Heart right ventricle (tissue), 16 donors: Measurements from ENCODE around the gene CDC14B. TPM values are rescaled to one million over a fixed set of nuclear protein-coding genes. Genes with fewer than 3 reads are reported as not detected.

Experiments
- ATAC-seq, 8 donors: fragments of 200-7000 bp; cut with Tn5 transposase; one replicate each; pipeline ENCODE4 v1.9.1; 2020; ENCODE audit warnings: mild to moderate bottlenecking in 8 of 8, moderate library complexity in 8 of 8, moderate number of reproducible peaks in 1 of 8
- DNase-seq, 2 donors: peaks; one replicate each; pipeline ENCODE4 v3.0.0-alpha.2; 2020
- H3K27ac ChIP-seq, 10 donors: fragments of 200-600 bp; sonication (generic) in 2 of 10; one replicate each; pipeline versions ENCODE4 v1.5.0 to v1.8.0; 2020 to 2022; ENCODE audit warnings: mild to moderate bottlenecking in 3 of 10
- H3K27me3 ChIP-seq, 7 donors: fragments of 200-600 bp; one replicate each; pipeline ENCODE4 v1.8.0; 2021 to 2022; ENCODE audit warnings: mild to moderate bottlenecking in 2 of 7
- H3K36me3 ChIP-seq, 9 donors: fragments of 200-600 bp; sonication (generic) in 1 of 9; one replicate each; pipeline versions ENCODE4 v1.5.0 to v1.8.0; 2020 to 2022; ENCODE audit warnings: mild to moderate bottlenecking in 2 of 9
- H3K4me1 ChIP-seq, 9 donors: fragments of 200-600 bp; sonication (generic) in 1 of 9; one replicate each; pipeline versions ENCODE4 v1.5.0 to v1.8.0; 2020 to 2022; ENCODE audit warnings: mild to moderate bottlenecking in 4 of 9
- H3K4me3 ChIP-seq, 10 donors: fragments of 200-600 bp; sonication (generic) in 2 of 10; one replicate each; pipeline versions ENCODE4 v1.5.0 to v1.8.0; 2020 to 2022; ENCODE audit warnings: mild to moderate bottlenecking in 7 of 10, moderate library complexity in 2 of 10
- H3K9me3 ChIP-seq, 11 donors: fragments of 200-600 bp in 10 of 11; sonication (generic) in 2 of 11; one replicate each; pipeline versions ENCODE4 v1.5.0 to v1.8.0; 2013 to 2022; ENCODE audit warnings: mild to moderate bottlenecking in 2 of 11, control low read depth in 1 of 11, moderate library complexity in 1 of 11
- WGBS, 2 donors: extraction: QIAGEN DNeasy Blood & Tissue Kit; methylation state at CpG; one replicate each; pipeline ENCODE4 v1.1.7; 2013; ENCODE audit warnings: inconsistent platforms in 1 of 2; 5-methylcytosine and 5-hydroxymethylcytosine counted together
- intact Hi-C, 10 donors: fragments of 100-400 bp; cut with DNase I; formaldehyde crosslinking; loops; one replicate each; pipeline versions ENCODE4 v1.11.1 to v1.14.2; 2022
- long read RNA-seq, 3 donors: library from polyadenylated mRNA; unstranded; transcript quantifications; one replicate each; pipeline ENCODE4 v2.0.0, GENCODE V29; 2020 to 2021
- polyA plus RNA-seq, 2 donors: library from polyadenylated mRNA; stranded (reverse); fragments of 200-250 nt; gene quantifications; one replicate each; pipeline ENCODE4 v1.2.3, GENCODE V29; 2013
- total RNA-seq, 10 donors: library from RNA; stranded (reverse); fragmentation: NEBNext Ultra II Directional in 3 of 10; extraction: Animal tissue kit (Norgen Biotek cat#: 25700) in 3 of 10; gene quantifications; one replicate each; pipeline versions ENCODE4 v1.2.1 to v1.2.4, GENCODE V29; 2021 to 2023
- TF ChIP-seq, protein P1 (sequence below), 9 donors: fragments of 200-600 bp; sonication (generic) in 2 of 9; IDR thresholded peaks; one replicate each; pipeline versions ENCODE4 v1.5.0 to v1.8.0; 2021 to 2022; ENCODE audit warnings: antibody characterized with exemption in 9 of 9, mild to moderate bottlenecking in 5 of 9, moderate library complexity in 1 of 9
- donor health status: Arrhythmogenic right ventricular cardiomyopathy.
- donor health status: ischemic (EF 13 %, LVEDD 7.1; RV severe dilation, severe dysfunction).
- donor health status: healthy with polysubstance abuse.
- donor health status: DM: no; HTN: yes; CAD: no.
- donor health status: DM: no; HTN: no; CAD: no.
- donor health status: ischemic (EF 25% LVEDD 6.9; RV normal size, moderate dysfunction).
- donor health status: ischemic (EF 25% LVEDD 5.7; RV mildly dilated, moderate dysfunction).
- donor health status: healthy.
- donor health status: DM: yes; HTN: yes; CAD: no.
- donor health status: Ischemic cardiomyopathy.
- donor health status: ischemic (EF 35%, LVEDD 5.7; RV mildly dilated, moderate dysfunction).
- donor health status: nonischemic (EF 11% LVEDD 7.7; RV severe dilation, severe dysfunction).
- donor health status: DM: yes; HTN: yes; CAD: no.
- donor health status: PGD.
- donor health status: ischemic (EF 29% LVEDD 5.4; RV normal size, mild dysfunction).
- donor health status: nonischemic (EF 23%, LVEDD 6.1; RV moderate dilation, normal function).

Gene CDC14B
- total RNA-seq: 10 to 100 TPM; 17.0 to 30.8 (median 27.0) TPM
- 1 to 10 TPM; 5.1 to 5.9 TPM for polyA plus RNA-seq
- long read RNA-seq, donor 1, full-length matches to known transcripts: 12 of 14 reads
- long read RNA-seq, donor 1, partial matches to known transcripts: 0 of 14 reads
- long read RNA-seq, donor 1, other reads (novel, unspliced or antisense): 2 of 14 reads
- long read RNA-seq, donor 2, full-length matches to known transcripts: 10 of 22 reads
- long read RNA-seq, donor 2, partial matches to known transcripts: 0 of 22 reads
- long read RNA-seq, donor 2, other reads (novel, unspliced or antisense): 12 of 22 reads
- long read RNA-seq, donor 3, partial matches to known transcripts: 1 of 33 reads
- long read RNA-seq, donor 3, other reads (novel, unspliced or antisense): 31 of 33 reads

DNA sequence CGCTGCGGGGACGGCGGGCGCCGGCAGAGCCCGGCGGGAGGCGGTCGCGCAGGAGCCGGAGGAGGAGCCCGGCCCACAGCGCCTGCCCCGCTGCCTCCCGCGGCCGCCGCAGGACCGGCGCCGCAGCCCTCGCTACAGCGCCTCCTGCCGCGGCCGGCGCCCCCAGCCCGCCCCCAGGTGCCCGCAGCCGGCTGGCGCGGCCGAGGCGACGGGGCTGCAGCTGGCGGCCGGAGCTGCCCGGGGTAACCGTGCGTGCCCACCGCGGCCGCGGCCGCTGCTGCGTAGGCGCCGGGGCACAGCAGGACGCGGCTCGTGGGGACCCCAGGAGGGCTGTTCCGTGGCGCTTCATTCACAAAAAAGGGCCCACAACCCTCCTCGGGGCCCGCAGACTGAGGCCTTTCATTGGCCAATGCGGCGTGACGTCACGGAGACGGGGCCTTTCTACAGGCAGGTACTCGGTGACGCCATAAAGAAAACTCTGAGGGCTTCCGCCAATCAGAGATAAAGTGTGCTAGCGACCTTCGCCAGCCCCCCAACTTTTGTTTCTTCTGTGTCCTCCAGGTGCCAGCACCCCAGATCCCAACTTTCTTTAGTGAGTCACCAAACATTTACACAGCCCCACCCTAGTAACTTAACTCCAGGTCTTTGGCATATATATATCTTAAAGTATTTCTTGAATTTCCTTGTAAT lies at the start of gene CDC14B:
Gene CDC14B, minus strand, starts transcription at position 353 of the 690 bp plus-strand sequence. CDS start 465 bp downstream, outside the sequence.
- ATAC-seq (peak; percentile 71 to 85 (median 79)), DNase-seq (peak; percentile 87 to 89)
- peaks cover 0 to 15% (median 4%) of the 10 kb centered on the region in 9 donors for H3K4me1 ChIP-seq
- intact Hi-C loops: loop anchor here in 5 of 10 donors (2.0 to 10.0 kb wide), 6 partner anchors 33 to 167 kb away; partner anchors contain the start of genes HABP4 (in 1 of the 5) and PRXL2C (in 1 of the 5)
- no peaks in the 10 kb centered on the region for H3K9me3 ChIP-seq
- H3K4me3 ChIP-seq: peak within 1 kb of the TSS; percentile 46 to 91 (median 68)
- H3K27me3 ChIP-seq: peaks cover 0 to 54% (median 0%) of the 10 kb centered on the region in 7 donors
- H3K36me3 ChIP-seq: no peaks in the 10 kb centered on the region
- 2% methylated on average over 28 to 66 of the region's 66 CpGs for WGBS, 2 donors
- H3K27ac ChIP-seq: peak within 1 kb of the TSS; percentile 65 to 92 (median 84)
- TF ChIP-seq, protein P1, sequence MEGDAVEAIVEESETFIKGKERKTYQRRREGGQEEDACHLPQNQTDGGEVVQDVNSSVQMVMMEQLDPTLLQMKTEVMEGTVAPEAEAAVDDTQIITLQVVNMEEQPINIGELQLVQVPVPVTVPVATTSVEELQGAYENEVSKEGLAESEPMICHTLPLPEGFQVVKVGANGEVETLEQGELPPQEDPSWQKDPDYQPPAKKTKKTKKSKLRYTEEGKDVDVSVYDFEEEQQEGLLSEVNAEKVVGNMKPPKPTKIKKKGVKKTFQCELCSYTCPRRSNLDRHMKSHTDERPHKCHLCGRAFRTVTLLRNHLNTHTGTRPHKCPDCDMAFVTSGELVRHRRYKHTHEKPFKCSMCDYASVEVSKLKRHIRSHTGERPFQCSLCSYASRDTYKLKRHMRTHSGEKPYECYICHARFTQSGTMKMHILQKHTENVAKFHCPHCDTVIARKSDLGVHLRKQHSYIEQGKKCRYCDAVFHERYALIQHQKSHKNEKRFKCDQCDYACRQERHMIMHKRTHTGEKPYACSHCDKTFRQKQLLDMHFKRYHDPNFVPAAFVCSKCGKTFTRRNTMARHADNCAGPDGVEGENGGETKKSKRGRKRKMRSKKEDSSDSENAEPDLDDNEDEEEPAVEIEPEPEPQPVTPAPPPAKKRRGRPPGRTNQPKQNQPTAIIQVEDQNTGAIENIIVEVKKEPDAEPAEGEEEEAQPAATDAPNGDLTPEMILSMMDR (IDR thresholded peaks at IDR 0.05): peak in 1 of 9 donors; percentile 32

DNA sequence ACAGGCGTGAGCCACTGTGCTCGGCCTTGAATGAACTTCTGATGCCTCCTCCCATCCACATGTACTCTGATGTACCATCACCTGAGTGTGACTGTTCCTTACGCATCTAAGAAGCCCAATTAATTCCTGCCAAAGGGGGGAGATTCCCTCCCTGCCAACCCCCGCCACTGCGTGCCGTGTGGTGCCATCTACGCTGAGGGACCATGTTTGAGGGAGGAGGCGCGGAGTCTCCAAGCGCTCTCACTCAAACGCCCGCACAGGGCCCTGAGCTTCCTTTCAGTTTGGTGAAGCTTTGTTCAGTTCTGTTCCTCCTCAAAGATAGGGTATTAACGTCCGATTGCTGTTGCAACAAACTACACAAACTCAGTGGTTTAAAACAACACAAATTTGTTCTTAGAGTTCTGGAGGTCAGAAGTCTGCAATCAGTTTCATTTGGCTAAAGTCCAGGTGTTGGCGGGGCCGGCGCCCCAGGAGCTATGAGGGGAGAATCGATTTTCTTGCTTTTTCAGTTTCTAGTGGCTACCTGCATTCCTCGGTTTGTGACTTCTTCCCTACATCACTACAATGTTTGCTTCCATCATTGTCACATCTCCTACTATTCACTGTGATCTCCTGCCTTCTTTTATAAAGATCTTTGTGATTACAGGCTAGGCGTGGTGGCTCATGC lies 49.4 kb upstream of the CDC14B start:
- Histone ChIP-seq H3K4me3 (no peak overlapping the region), H3K27me3 (peaks cover 0 to under 1% (median 0%) of the 10 kb centered on the region in 7 donors), H3K36me3 (no peaks in the 10 kb centered on the region), H3K9me3 (peaks cover 0 to 5% (median 0%) of the 10 kb centered on the region in 11 donors), H3K4me1 (peaks cover 0 to 4% (median 0%) of the 10 kb centered on the region in 9 donors), H3K27ac (no peak overlapping the region)
- intact Hi-C loops: loop anchor here in 9 of 10 donors (5.0 to 10.0 kb wide), 6 partner anchors 97 to 342 kb away; partner anchors contain the start of genes HABP4 (in 2 of the 9) and ZNF367 (in 1 of the 9)
- 92% methylated on average over 20 of the region's 20 CpGs for WGBS, 2 donors
- DNase-seq: no peak
- no peak for ATAC-seq
- TF ChIP-seq, protein P1 (IDR thresholded peaks at IDR 0.05): no peak

DNA sequence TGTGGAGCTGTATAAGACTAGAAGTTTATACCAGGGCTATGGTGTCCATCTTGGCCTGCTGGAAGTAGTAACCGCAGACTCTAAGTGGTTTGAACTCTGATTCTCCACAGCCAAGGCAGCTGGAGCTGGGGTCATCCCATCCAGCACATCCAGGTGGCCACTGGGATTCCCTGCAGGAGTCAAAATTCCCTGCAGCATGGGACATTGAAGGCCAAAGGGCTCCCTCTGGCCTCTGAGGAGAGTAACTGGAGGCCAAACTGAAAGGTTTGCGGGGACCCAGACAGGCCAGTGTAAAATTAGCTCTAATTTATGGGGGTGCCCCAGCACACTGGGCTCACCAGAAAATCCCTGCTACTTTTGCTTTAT lies 47.7 kb upstream of the CDC14B start:
- H3K9me3 ChIP-seq: no peaks in the 10 kb centered on the region
- intact Hi-C loops: loop anchor here (2.0 to 10.0 kb wide), 8 partner anchors 95 to 340 kb away; partner anchors contain the start of genes HABP4 (in 2 of the 10) and ZNF367 (in 1 of the 10)
- H3K27ac ChIP-seq: no peak overlapping the region
- ATAC-seq (no peak), DNase-seq (no peak)
- TF ChIP-seq, protein P1 (IDR thresholded peaks at IDR 0.05): no peak
- 89 to 97% methylated on average over 2 of the region's 2 CpGs for WGBS, 2 donors
- H3K4me3 ChIP-seq: no peak overlapping the region
- peaks cover 0 to 4% (median 0%) of the 10 kb centered on the region in 9 donors for H3K4me1 ChIP-seq
- no peaks in the 10 kb centered on the region for H3K36me3 ChIP-seq
- H3K27me3 ChIP-seq: no peaks in the 10 kb centered on the region
